Femur (tissue), 1 donor: ENCODE results near the gene PXMP2.
"Not testable (repeated sequence)": the region's sequence is repeated elsewhere in the genome, so short reads cannot be mapped to it uniquely, and the experiment has no call there.

Experiments
- DNase-seq: peaks from one replicate; pipeline ENCODE4 v3.0.0-alpha.2; 2017

Gene PXMP2

GRCh38 chr12:132724506-132725241, 37.3 kb downstream of the PXMP2 start:
- DNase-seq = no peak

- no peak for DNase-seq
Measured at GRCh38 chr12:132726386-132726785, 39.0 kb downstream of the PXMP2 start.

GRCh38 chr12:132727091-132727794, 39.9 kb downstream of the PXMP2 start:
- no peak for DNase-seq

- DNase-seq = no peak
Measured at GRCh38 chr12:132728502-132728901, 41.1 kb downstream of the PXMP2 start.

- DNase-seq = no peak
Measured at GRCh38 chr12:132729541-132730320, 42.3 kb downstream of the PXMP2 start.

GRCh38 chr12:132730353-132730752, 43.0 kb downstream of the PXMP2 start:
- no peak for DNase-seq

- DNase-seq = no peak
Measured at GRCh38 chr12:132731574-132731973, 44.2 kb downstream of the PXMP2 start.

GRCh38 chr12:132734206-132734605, 46.8 kb downstream of the PXMP2 start:
- DNase-seq = no peak

GRCh38 chr12:132735496-132735895, 48.1 kb downstream of the PXMP2 start:
- DNase-seq = no peak

- no peak for DNase-seq
Measured at GRCh38 chr12:132736378-132736777, 49.0 kb downstream of the PXMP2 start.

GRCh38 chr12:132736913-132737312, 49.5 kb downstream of the PXMP2 start:
- DNase-seq = no peak

GRCh38 chr12:132739600-132740312, 52.4 kb downstream of the PXMP2 start:
- DNase-seq = no peak

- DNase-seq = no peak
Measured at GRCh38 chr12:132740313-132740646, 52.9 kb downstream of the PXMP2 start.

- no peak for DNase-seq
Measured at GRCh38 chr12:132740652-132741051, 53.3 kb downstream of the PXMP2 start.

GRCh38 chr12:132741620-132742019, 54.2 kb downstream of the PXMP2 start:
- no peak for DNase-seq

GRCh38 chr12:132743831-132744230, 56.4 kb downstream of the PXMP2 start:
- DNase-seq = no peak

- DNase-seq = no peak
Measured at GRCh38 chr12:132746613-132747012, 59.2 kb downstream of the PXMP2 start.

GRCh38 chr12:132747395-132747794, 60.0 kb downstream of the PXMP2 start:
- DNase-seq = no peak

GRCh38 chr12:132747896-132748295, 60.5 kb downstream of the PXMP2 start:
- DNase-seq = no peak

- no peak for DNase-seq
Measured at GRCh38 chr12:132748319-132748718, 60.9 kb downstream of the PXMP2 start.

GRCh38 chr12:132753670-132754069, 66.3 kb downstream of the PXMP2 start:
- not testable (repeated sequence) for DNase-seq

- DNase-seq = no peak
Measured at GRCh38 chr12:132754160-132754932, 67.0 kb downstream of the PXMP2 start.
